Stimulated activated CD8-positive, alpha-beta memory T cell treated with anti-CD3 and anti-CD28 coated beads, Interleukin-15, amount 100 ng/mL, for 1 hour (primary cell): ENCODE data around the gene WBP1L.
"Not testable (repeated sequence)": the region's sequence is repeated elsewhere in the genome, so short reads cannot be mapped to it uniquely, and the experiment has no call there.

Source experiments
- DNase-seq: peaks from one replicate; pipeline ENCODE4 v3.0.0-alpha.2; 2020; ENCODE audit warnings: low read depth

WBP1L gene

DNA sequence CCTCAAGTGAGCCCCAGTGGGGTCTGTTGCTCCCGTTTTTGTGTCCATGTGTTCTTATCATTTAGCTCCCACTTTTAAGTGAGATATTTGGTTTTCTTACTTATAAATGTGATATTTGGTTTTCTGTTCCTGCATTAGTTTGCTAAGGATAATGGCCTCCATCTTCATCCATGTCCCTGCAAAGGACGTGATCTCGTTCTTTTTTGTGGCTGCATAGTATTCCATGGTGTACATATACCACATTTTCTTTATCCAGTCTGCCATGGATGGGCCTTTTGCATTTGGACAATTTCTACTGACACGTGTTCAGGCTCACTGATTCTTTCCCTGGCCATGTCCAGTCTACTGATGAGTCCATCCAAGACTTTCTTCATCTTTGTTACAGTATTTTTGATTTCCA is 19.8 kb upstream of the WBP1L start:
- DNase-seq = no peak

DNA sequence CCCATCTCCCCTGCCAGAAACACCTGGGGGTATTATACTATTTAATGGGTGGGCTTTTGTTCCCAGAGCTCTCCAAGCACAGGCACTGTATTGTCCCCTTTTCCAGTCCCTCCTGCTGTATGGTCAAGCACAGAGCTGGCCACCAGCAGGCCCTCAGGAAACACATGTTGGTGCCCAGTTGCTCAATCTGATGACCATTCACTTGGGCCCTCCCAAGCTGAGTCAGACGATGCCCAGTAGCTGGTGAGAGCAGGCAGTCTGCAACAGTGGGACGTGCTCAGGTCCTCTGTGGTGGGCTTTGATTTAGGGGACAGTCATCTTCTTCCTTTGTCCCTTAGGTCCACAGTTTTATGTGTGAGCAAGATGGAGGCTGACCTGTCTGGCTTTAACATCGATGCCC is 17.5 kb upstream of the WBP1L start:
- DNase-seq = no peak

DNA sequence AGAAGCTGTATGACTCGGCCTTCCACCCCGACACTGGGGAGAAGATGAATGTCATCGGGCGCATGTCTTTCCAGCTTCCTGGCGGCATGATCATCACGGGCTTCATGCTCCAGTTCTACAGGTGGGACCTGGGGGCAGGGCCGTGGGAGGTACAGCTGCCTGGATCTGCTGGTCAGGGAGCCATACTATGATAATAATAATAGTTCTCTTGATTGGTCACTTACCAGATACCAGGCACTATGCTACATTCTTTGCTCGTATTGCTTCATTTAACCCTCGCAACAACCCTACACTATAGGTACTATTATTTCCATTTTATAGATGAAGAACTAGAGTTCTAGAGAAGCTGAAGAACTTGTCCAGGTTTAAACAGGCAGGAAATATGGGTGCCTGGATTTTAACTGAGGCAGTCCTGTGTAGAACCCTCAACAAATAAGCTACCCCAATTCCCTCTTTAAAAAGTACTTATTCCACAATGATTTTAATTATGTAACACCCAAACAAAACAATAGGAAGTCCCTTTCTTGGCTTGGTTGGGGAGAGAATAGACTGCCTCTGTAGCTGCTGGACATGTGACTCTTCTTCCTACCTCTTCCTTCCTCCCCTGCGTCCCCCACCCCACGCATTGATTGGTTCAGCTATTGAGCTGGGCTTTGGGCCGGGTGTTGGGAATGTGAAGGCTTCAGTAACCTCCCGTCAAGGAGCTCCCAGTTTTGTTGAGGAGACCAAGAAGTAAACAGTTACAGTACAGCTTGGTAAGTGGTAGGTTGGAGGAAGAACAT is 16.5 kb upstream of the WBP1L start:
- DNase-seq = no peak

DNA sequence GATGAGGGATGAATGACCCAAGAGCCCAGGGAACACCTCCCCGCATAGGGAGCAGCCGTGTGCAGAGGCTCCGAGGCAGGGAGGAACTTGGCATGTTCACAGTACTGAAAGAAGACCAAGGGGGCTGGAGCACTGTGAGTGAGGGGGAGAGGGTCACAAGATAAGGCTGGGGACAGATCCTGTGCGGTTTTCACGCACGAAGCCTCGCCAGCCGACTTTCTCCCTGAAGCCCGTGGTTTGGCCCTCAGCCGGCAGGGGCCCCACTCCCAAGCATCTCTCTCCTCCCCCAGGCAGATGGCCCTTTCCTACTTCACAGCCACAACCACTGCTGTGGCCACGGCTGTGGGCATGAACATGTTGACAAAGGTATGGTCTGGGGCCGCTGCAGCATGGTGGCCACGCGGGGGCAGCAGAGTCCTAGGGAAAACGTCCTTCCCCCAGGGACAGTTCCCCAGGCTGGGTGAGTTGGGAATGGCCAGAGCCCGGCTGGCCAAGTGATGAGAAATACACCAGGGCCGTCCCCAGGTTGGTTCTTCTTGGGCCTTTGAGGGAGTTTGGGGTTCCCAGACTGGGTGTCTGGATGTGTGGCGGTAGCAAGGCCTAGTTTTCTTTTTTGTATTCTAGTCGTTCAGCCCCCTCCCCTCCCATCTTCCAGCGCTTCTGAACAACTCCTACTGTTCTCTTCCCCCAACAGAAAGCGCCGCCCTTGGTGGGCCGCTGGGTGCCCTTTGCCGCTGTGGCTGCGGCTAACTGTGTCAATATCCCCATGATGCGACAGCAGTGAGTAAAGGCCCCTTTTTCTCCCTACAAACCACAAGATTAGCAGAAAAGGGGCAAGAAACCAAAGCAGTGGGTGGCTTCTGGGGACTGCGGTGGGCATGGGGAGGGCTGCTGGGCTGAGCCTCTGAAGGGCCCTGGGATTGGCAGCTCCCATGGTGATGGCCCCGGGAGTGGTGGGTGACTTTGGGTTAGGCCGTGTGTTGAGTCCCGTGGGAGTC is 14.4 kb upstream of the WBP1L start:
- no peak for DNase-seq

DNA sequence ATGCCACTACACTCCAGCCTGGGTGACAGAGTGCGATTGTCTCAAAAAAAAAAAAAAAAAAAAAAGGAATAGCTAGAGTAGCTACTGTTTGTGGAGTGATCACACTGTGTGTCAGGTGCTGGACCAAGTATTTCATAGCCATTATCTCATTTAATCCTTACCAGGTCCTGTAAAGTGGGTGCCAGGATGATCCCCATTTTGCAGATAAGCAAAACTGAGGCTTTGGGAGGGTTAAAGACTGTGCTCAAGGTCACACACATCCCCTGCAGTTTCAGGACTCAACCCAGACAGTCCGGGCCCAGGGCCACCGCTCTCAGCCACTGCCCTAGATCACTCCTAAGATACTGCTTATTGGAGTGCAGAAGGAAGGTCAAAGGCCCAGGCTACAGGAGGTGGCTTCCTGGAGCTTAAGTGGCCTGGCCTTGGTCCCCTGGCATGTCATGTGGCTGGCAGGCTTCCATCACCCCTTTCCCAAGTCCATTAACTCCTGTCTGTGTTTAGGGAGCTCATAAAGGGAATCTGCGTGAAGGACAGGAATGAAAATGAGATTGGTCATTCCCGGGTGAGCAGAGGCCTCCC is 12.4 kb upstream of the WBP1L start:
- DNase-seq = no peak

DNA sequence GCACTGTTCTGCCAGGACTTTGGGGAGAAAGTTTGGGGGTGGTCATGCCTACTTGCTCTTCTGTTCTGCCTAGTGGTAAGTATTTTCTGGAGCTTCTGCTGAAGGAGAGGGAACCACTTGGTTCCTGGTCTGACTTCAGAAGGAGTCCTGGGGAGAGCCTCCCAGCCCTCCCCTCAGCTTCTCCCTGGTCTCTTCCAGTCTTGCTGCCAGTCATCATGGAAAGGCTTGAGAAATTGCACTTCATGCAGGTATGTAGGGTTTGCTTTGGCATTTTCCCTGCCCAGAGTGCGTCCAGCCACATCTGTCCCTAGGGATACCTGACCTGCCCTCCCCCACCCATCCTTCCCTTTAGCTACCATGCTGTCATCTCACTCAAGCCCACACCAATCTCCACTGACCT is 11.1 kb upstream of the WBP1L start:
- DNase-seq = no peak

DNA sequence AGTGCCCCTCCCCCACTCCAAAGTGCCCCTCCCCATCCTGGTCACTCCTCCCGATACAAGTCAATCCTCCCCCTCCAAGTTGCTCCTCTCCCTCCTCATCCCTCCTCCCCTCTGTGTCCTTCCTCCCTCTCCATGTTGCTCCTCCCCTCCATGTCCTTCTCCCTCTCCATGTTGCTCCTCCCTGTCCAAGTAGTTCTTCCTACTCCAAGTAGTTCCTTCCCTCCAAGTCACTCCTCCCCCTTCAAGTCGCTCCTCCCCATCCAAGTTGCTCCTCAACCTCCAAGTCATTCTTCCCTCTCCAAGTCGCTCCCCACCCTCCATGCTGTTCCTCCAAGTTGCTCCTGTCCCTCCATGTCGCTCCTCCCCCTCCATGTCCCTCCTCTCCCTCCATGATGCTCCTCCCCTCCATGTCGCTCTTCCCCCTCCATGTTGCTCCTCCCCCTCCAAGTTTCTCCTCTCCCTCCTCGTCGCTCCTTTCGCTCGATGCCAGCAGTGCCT is 8.6 kb upstream of the WBP1L start:
- DNase-seq = no peak

DNA sequence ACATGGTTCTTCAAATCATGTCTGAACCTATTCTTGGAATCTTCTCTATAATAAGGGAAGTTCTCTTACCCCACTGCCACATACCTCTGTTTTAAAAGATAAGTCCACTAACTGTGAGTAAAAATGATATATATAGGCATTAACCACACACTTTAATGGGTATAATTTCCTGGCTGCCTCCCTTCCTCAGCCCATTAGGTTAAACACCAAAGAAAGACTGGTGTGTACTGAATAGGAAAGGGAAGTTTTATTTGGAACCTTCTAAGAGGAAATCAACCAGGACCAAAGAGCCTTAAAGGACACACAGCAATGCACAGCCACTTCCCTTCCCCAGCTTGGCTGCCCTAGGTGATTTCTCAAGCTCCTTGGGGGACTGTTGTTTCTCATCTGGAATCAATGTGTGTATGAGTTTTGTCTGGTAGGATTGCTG is 5.0 kb upstream of the WBP1L start:
- DNase-seq = no peak

DNA sequence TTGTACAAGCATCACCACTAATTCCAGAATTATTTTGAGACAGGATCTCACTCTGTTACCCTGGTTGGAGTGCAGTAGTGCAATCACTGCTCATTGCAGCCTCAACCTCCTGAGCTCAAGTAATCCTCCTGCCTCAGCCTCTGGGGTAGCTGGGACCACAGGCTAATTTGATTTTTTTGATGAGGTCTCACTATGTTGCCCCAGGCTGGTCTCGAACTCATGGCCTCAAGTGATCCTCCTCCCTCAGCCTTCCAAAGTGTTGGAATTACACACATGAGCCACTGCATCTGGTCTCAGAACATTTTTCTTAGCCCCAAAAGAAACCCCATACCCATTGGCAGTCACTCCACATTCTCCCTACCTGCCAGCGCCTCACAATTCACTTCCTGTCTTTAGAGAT is 3.5 kb upstream of the WBP1L start:
- no peak for DNase-seq

DNA sequence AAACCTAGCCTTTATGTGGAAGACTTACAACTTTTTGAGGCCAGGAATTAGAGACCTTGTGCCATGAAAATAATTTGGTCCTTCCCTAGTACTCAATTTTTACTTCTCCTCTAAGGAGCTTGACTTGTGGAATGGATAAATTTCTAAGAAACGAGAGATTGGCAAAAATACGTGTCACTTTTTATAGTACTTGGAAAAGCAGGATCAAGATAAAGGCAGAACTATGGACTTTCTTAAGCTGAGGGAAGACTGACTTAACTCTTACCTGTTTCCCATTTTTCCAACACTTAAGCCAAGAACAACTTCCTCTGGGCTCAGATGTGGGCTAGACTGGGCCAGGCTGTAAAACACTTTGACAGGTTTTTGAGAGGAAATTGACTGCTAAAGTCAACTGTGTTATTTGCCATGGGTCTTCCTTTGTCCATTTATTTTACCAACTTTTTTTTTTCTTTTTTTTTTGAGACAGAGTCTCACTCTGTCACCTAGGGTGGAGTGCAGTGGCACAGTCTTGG is 2.0 kb upstream of the WBP1L start:
- no peak for DNase-seq

DNA sequence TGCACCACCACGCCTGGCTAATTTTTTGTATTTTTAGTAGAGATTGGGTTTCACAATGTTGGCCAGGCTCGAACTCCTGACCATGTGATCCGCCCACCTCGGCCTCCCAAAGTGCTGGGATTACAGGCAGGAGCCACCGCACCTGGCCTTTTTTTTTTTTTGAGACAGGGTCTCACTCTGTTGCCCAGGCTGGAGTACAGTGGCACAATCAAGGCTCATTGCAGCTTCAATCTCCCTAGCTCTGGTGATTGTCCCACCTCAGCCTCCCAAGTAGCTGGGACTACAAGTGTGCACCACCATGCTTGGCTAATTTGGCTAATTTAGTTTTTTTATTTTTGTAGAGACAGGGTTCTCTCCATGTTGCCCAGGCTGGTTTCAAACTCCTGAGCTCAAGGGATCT is 1.4 kb upstream of the WBP1L start:
- not testable (repeated sequence) for DNase-seq

DNA sequence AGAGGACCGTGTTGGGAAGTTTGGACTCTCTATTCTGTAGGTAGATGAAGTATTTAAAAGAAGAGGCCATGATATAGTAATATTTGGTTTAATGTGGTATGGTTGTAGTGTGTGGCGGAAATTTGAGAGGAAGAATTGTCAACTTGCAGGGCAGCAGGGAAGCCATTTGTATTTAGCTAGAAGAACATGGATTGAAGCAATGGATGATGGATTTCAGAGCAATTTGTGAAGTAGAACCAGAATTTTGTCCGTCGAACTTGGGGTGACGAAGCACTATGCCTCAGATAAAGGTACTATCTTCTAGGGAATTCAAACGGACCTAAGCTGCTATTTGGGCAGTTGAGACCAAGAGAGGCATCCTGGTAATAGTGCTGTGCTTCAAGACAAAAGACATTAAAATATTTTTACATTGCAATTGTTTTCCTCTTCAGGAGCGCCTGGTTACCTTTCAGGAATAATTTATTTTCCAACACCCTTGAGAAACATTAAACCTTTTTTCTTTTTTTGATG is 615 bp upstream of the WBP1L start:
- DNase-seq = no peak

DNA sequence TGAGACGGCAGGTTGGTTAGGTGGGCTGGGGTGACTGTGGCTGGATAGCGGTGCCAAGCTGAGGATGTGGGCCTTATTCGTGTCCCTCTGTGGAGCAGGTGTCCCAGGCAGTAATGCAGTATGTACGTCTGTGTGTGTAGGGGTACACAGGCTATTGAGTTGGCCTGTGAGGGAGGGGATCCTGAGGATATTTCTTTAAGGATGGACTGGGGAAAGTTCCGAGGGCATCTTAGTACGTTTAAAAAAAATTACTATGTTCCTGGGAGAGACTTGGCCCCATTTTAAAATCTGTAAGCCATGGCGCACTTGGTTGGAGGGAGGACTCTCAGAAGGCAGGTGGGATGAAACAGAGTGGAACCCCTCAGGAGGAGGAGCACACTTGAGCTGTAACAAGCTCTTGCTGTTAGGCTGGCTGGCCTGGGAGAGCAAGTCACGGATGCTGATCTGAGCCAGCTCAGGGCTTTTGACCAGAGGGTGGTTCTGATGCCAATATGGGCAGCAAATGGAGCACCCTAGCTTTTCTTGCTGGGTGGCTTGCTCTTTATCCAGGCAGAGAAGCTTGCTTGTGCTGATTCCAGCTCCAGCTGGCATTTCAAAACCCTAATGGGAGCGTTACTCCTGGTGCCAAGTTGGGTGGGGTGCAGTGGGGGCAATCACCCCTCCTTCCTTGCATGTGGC is 765 bp downstream of the WBP1L start:
- DNase-seq = no peak

DNA sequence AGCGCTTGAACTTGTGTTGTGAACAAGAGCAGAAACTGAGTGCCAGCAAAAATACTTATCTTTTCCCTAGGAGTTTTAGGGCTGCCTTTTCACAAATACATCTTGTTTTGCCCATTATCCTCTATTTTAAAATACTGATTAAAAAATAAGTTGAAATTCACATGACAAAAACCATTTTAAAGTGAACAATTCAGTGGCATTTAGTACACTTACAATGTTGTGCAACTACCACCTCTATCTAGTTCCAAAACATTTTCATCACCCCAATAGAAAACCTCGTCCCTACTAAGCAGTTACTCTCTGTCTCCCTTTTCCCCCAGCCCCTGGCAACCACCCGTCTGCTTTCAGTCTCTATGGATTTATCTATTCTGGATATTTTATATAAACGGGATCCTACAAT is 1.4 kb downstream of the WBP1L start:
- no peak for DNase-seq

DNA sequence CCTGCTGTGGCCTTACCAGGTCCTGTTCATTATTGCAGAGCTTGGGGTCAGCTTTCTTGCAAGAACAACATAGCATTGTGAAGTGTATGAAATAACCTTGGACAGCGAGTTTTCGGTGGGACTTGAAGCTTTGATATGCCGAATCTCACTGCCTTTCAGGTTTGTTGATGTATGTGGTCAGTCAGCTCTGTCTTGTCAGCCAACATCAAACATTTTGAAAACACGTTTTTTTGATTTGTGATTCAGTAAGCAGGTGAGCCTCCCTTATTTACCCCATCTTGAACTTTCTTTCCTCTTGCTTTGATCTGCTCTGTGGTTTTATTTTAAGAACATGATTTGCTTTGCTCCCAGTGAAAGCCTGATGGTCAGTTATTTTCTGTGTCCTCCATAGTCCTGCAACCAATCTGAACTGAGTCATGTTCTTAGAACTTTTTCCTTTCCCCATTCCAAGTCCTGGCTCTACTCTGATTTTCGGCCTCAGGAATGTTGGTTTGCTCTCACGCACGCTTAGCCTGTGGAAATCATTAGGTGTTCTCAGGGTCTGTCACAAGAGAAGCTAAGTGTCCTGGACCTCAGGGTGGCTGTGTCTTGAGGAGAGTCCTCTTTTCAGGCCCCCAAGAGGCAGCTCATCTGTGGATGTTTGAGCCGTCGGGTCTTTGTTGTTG is 8.7 kb downstream of the WBP1L start:
- DNase-seq = no peak

DNA sequence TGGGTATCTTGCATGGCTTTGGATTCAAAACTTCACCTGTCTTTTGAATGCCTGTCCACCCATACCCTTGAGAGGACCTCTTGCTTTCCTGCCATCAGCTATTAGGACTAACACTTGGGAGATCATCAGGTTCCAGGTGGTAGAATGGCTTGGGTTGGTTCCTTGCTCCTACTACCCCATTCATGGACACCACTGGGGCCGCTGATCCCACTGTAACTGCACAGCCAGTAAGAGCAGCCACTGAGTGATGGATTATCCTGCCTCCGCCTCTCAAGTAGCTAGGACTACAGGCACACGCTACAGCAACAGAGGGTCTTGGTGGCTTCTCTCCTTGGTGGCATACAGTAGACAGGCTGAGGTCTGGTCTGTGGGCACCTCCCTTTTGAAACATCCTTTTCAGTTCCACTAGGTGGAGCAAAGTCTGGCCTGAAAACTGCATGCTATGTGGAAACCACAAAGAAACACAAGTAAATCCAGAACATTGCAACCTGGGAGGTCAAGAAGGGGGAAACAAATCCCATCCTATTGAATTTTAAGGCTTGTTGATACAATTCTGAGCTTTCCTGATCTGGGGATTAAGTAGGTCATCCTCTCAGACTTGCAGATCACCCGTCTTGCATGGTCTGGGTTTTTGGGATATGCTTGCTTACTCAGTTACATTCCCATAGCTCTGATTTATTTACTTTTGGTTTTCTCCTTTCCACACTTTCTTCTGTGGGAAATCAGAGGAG is 9.4 kb downstream of the WBP1L start:
- no peak for DNase-seq

DNA sequence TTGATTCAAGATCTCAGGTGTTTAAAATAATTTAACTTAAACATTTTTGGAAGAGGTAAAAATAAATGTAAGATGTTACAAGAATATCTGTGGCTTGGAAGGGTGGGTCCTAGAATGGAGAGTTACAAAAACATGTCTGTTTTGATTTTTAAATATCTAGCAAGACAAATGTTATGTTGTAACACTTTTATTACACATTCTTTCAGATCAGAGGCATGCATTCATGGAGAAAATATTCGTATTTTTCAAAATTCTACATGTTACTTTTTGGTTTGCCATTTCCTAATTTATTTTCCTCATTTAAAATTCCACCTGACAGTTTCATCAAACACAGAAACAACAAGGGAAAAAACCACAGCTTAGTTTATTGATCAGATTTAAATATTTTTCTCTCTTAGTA is 10.0 kb downstream of the WBP1L start:
- DNase-seq = no peak

DNA sequence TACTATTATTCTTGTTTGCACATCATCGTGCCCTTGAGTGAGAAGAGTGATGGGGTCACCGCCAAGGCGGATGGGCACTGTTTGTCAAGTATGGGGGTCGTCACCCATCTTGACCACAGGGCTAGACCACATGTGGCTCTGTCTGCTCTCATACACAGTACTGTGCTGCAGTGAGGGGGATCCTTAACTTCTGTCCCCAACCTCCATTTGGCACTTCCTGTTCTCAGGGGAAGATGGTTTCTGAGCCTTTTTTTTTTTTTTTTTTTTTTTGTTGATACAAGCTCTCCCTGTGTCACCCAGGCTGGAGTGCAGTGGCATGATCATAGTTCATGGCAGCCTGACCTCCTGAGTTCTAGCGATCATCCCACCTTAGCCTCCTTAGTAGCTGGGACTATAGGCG is 13.6 kb downstream of the WBP1L start:
- DNase-seq = no peak

DNA sequence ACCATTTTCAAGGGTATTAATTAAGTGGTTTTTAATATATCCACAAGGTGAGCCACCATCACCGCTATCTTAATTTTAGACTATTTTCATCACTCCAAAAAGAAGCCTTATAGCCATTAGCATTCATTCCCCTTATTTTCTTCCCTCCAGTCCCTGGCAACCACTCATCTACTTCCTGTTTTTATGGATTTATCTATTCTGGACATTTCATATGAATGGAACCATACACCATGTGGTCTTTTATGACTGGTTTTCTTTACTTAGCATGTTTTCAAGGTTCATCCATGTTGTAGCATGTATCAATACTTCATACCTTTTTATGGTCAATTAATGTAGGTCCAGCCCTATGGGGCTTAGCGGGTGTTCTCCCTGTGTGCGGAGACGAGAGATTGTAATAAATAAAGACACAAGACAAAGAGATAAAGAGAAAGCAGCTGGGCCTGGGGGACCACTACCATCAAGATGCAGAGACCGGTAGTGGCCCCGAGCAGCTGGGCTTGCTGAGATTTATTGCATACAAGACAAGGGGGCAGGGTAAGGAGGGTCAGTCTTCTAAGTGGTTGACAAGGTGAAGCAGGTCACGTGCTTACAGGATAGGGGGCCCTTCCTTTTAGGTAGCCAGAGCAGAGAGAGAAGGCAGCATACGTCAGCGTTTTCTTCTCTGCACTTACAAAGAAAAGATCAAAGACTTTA is 14.6 kb downstream of the WBP1L start:
- DNase-seq = no peak

DNA sequence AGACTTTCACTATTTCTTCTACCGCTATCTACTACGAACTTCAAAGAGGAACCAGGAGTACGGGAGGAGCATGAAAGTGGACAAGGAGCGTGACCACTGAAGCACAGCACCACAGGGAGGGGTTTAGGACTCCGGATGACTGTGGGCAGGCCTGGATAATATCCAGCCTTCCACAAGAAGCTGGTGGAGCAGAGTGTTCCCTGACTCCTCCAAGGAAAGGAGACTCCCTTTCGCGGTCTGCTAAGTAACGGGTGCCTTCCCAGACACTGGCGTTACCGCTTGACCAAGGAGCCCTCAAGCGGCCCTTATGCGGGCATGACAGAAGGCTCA is 15.2 kb downstream of the WBP1L start:
- not testable (repeated sequence) for DNase-seq
